ENCODE data around the gene FES. TPM values are rescaled to one million over a fixed set of nuclear protein-coding genes. Genes with fewer than 3 reads are reported as not detected.

Gene FES
- total and polyA plus RNA-seq, 10 of the 15 experiments (the other 5 are each of a cell fraction or from before 2014, with no cell fraction given), result 0.07 to 23.9 (median 9.9) TPM

- no peaks in the 10 kb centered on the region for H3K27me3 ChIP-seq (replicated peaks in 1 of 2; ENCODE audit: control insufficient read depth in 2 of 2, insufficient read depth in 2 of 2, low read length in 1 of 2)
- ChIA-PET POLR2A (interaction anchor here (3.4 to 4.6 kb wide), 2 partner anchors 8 to 21 kb away, joined by 32 to 42 read pairs; partner anchors contain the start of genes HDDC3, MAN2A2 and UNC45A), SMC1A (ENCODE audit: uncharacterized antibody, unreplicated experiment) (interaction anchor here (1.8 to 2.1 kb wide), 3 partner anchors 9 to 238 kb away, joined by 4 to 9 read pairs (median 4); partner anchors contain the start of genes HDDC3 and UNC45A), RAD21 (ENCODE audit: unreplicated experiment) (interaction anchor here (0.6 to 4.5 kb wide), 3 partner anchors 9 to 70 kb away, joined by 3 to 40 read pairs (median 36); partner anchors contain the start of genes HDDC3, MAN2A2 and UNC45A), CTCF (interaction anchor here (0.5 to 18.1 kb wide), 4 partner anchors 9 to 56 kb away, joined by 4 to 480 read pairs (median 36); partner anchors contain the start of genes HDDC3, MAN2A2 and UNC45A)
- peak; percentile 87 for ATAC-seq
- H3K4me3 ChIP-seq, result peak overlapping the region; percentile 25; the same call in 1 of the 2 replicates
- H3K27ac ChIP-seq (ENCODE audit: control insufficient read depth, insufficient read depth), result peak overlapping the region; percentile 89
- H3K4me1 ChIP-seq (ENCODE audit: control insufficient read depth, insufficient read depth, low read length), result peaks cover 32% of the 10 kb centered on the region
- peak overlapping the region; percentile 95 for H3K4me2 ChIP-seq (ENCODE audit: control insufficient read depth, insufficient read depth)
- no peaks in the 10 kb centered on the region for H4K20me1 ChIP-seq (ENCODE audit: control insufficient read depth, insufficient read depth)
- in situ Hi-C loops (cut with MboI) (no loop called here), intact Hi-C loops (cut with micrococcal nuclease; ENCODE audit: unreplicated experiment) (no loop called here)
- H3K79me2 ChIP-seq (ENCODE audit: control insufficient read depth, insufficient read depth, low read length), result peaks cover 5% of the 10 kb centered on the region
- no peaks in the 10 kb centered on the region for H3K9me3 ChIP-seq (replicated peaks; ENCODE audit: control insufficient read depth, insufficient read depth, low read length)
- no peak for DNase-seq (ENCODE audit: low read depth, low spot score)
- H2AFZ ChIP-seq (ENCODE audit: control insufficient read depth, low read depth, low read length), result peak overlapping the region; percentile 67
- peaks cover 9 to 16% of the 10 kb centered on the region in 2 experiments; a peak in 3 of 4 replicates for H3K36me3 ChIP-seq (ENCODE audit: control insufficient read depth in 2 of 2, insufficient read depth in 2 of 2, low read length in 1 of 2)
- 0% methylated on average over 5 of the region's 5 CpGs for WGBS (ENCODE audit: insufficient coverage, insufficient replicate concordance, low lambda C conversion rate, missing lambda C conversion rate)
- H3K9ac ChIP-seq (ENCODE audit: control insufficient read depth, insufficient read depth, low read length), result peak overlapping the region; percentile 63
- peak; percentile 92 for FAIRE-seq
- no TSS peak for BruUV-seq (replicated peaks)
- no peak for TF ChIP-seq MXI1 (IDR thresholded peaks at IDR 0.05; ENCODE audit: low read depth, low read length)
- peak; percentile 93 for TF ChIP-seq NR2F1 (conservative IDR thresholded peaks at IDR 0.05)
- TF ChIP-seq E2F4 (IDR thresholded peaks at IDR 0.05; ENCODE audit: low read depth, low read length), result no peak
- 0 out of 2 replicates have a peak, but pooled peaks have one; percentile 60 for TF ChIP-seq NFIC (IDR thresholded peaks at IDR 0.05; ENCODE audit: low read depth, low read length)
- TF ChIP-seq SMAD5 (IDR thresholded peaks at IDR 0.05; ENCODE audit: low read depth), result 0 out of 2 replicates have a peak, but pooled peaks have one; percentile 26
- TF ChIP-seq USF1 (IDR thresholded peaks at IDR 0.05; ENCODE audit: borderline replicate concordance, extremely low read length, insufficient read depth, low read depth, low read length), result no peak
- TF ChIP-seq TARDBP (IDR thresholded peaks at IDR 0.05; ENCODE audit: borderline replicate concordance), result no peak
- TF ChIP-seq SIX5 (IDR thresholded peaks at IDR 0.05; ENCODE audit: low read depth, low read length, severe bottlenecking), result no peak
- TF ChIP-seq NR2C1 (IDR thresholded peaks at IDR 0.05), result peak; percentile 44
- TF ChIP-seq POU2F2 (IDR thresholded peaks at IDR 0.05; ENCODE audit: borderline replicate concordance, low read depth, low read length), result peak; percentile 77; the same call in 2 of the 3 replicates
- no peak for TF ChIP-seq CEBPZ (IDR thresholded peaks at IDR 0.05; ENCODE audit: low read depth, low read length)
- no peak for TF ChIP-seq CHD1 (IDR thresholded peaks at IDR 0.05; ENCODE audit: low read depth, low read length)
- no peak for TF ChIP-seq PAX8 (IDR thresholded peaks at IDR 0.05)
- peak; percentile 30; the same call in 1 of the 2 replicates for TF ChIP-seq POLR2A (IDR thresholded peaks at IDR 0.05; ENCODE audit: low read depth, low read length)
- peak; percentile 64; the same call in 1 of the 2 replicates for TF ChIP-seq RELB (IDR thresholded peaks at IDR 0.05; ENCODE audit: low read depth)
- TF ChIP-seq STAT3 (IDR thresholded peaks at IDR 0.05; ENCODE audit: low read depth, low read length), result no peak
- peak in 1 of 2 experiments; percentile 57; a peak in 1 of 4 replicates for TF ChIP-seq ETV6 (conservative IDR thresholded peaks at IDR 0.05 in 1 of 2, IDR thresholded peaks at IDR 0.05 in 1 of 2; ENCODE audit: borderline replicate concordance in 1 of 2, low read depth in 1 of 2)
Observed at GRCh38 chr15:90924375-90924774, 40.1 kb downstream of the FES start.

Measured in GM12878 (cell line).